Upper lobe of left lung (tissue), 4 donors: ENCODE results near the gene SAXO2.

Experiments used
- CTCF ChIP-seq, 6 experiments: fragments of 450-650 bp in 4 of 6; fragments of 200-600 bp in 2 of 6; sonication (generic) in 2 of 6; IDR thresholded peaks; one replicate each; pipeline ENCODE4 v1.5.1; 2016 to 2019; ENCODE audit warnings: antibody characterized with exemption in 6 of 6
- POLR2A ChIP-seq, 4 donors: fragments of 450-650 bp; IDR thresholded peaks; one replicate each; pipeline ENCODE4 v1.5.1; 2016 to 2017; ENCODE audit warnings: antibody characterized with exemption in 4 of 4, mild to moderate bottlenecking in 2 of 4
- POLR2AphosphoS5 ChIP-seq, 2 donors: sonication (generic); formaldehyde crosslinking; IDR thresholded peaks; one replicate each; pipeline ENCODE4 v1.5.1; 2017; ENCODE audit warnings: antibody characterized with exemption in 2 of 2

GRCh38 chr15:82312586-82313349, 50.1 kb downstream of the SAXO2 start:
- no peak for TF ChIP-seq POLR2A (IDR thresholded peaks at IDR 0.05)
- no peak for TF ChIP-seq CTCF (IDR thresholded peaks at IDR 0.05)
- no peak for TF ChIP-seq POLR2AphosphoS5 (IDR thresholded peaks at IDR 0.05)
